Lower leg skin (tissue), 3 donors: ENCODE results near the gene GPSM3.
"Not testable (repeated sequence)": the region's sequence is repeated elsewhere in the genome, so short reads cannot be mapped to it uniquely, and the experiment has no call there.

ENCODE experiments used
- POLR2A ChIP-seq, 2 donors: fragments of 450-650 bp; IDR thresholded peaks; one replicate each; pipeline ENCODE4 v1.6.1; 2016 to 2017; ENCODE audit warnings: antibody characterized with exemption in 2 of 2, mild to moderate bottlenecking in 1 of 2, moderate library complexity in 1 of 2
- TF ChIP-seq, protein P1 (sequence below), 3 donors: fragments of 450-650 bp; IDR thresholded peaks; one replicate each; pipeline ENCODE4 v1.5.1; 2016; ENCODE audit warnings: antibody characterized with exemption in 3 of 3, mild to moderate bottlenecking in 3 of 3, moderate library complexity in 2 of 3

DNA sequence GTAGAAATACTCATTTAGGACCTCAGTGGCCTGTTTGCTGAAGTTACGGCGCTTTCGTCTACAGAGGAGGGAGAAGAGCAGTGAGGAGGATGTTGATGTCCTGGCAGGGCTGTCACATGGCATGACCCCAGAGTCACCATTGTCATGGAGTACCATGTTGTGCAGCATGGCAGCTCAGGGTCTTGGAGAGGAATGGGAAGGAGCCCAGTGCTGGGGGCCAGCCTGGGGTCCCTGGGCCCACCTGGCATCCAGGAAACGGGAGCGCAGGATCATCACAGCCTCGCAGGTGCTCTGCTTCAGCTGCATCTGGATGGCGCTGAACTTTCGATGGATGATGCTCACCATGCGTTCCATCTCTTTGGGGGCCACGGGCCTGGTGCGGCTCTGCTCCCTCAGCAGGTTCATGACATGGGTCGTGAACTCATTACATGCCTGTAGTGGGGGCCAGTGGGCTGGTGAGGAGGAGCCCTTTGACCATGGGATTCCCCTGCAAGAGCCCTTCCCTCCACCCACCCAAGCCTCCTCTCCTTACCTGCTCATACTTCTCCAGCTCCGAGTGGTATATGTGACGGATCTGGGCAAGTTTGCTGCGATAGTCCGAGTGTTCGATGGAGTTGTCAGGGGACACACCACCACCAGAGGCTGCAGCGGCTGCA is 4.6 kb downstream of the GPSM3 start:
- TF ChIP-seq, protein P1, sequence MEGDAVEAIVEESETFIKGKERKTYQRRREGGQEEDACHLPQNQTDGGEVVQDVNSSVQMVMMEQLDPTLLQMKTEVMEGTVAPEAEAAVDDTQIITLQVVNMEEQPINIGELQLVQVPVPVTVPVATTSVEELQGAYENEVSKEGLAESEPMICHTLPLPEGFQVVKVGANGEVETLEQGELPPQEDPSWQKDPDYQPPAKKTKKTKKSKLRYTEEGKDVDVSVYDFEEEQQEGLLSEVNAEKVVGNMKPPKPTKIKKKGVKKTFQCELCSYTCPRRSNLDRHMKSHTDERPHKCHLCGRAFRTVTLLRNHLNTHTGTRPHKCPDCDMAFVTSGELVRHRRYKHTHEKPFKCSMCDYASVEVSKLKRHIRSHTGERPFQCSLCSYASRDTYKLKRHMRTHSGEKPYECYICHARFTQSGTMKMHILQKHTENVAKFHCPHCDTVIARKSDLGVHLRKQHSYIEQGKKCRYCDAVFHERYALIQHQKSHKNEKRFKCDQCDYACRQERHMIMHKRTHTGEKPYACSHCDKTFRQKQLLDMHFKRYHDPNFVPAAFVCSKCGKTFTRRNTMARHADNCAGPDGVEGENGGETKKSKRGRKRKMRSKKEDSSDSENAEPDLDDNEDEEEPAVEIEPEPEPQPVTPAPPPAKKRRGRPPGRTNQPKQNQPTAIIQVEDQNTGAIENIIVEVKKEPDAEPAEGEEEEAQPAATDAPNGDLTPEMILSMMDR (IDR thresholded peaks at IDR 0.05) = not testable (repeated sequence)
- TF ChIP-seq POLR2A (IDR thresholded peaks at IDR 0.05) = not testable (repeated sequence)
